A549 (cell line): Measurements from ENCODE around the gene LMF1. TPM values are rescaled to one million over a fixed set of nuclear protein-coding genes. Genes with fewer than 3 reads are reported as not detected.

Experiments used
- ATAC-seq, 2 experiments: fragments of 200-7000 bp in 1 of 2; fragments of >200 bp in 1 of 2; cut with Nextera tagmentation in 1 of 2; cut with Tn5 transposase in 1 of 2; 3 replicates each; pipeline versions ENCODE4 v1.8.0 to v1.9.1; 2018 to 2020; ENCODE audit warnings: mild to moderate bottlenecking in 1 of 2, moderate library complexity in 1 of 2
- CTCF ChIA-PET: fragments of 300-600 bp; sonication (Branson Sonifier 250); formaldehyde crosslinking; extraction: SDS; loops from one replicate; lab custom pipeline; 2021; ENCODE audit warnings: antibody characterized with exemption, inconsistent platforms; lab: Yijun Ruan, JAX
- POLR2A ChIA-PET: fragments of 350-600 bp; formaldehyde crosslinking; extraction: SDS; loops from one replicate; lab custom pipeline; 2021; ENCODE audit warnings: antibody characterized with exemption, inconsistent platforms; lab: Yijun Ruan, JAX
- DNase-seq, 2 experiments: peaks; one replicate each; pipeline versions ENCODE4 v3.0.0 to v3.0.0-alpha.2; 2011 to 2016; ENCODE audit warnings: low read depth in 1 of 2, low spot score in 1 of 2
- FAIRE-seq: peaks from 2 replicates; lab custom pipeline; 2011; peaks lifted over from hg19 to GRCh38; lab: Jason Lieb, UNC
- H3K27ac ChIP-seq, 2 experiments: fragments of >200 bp; sonication (Bioruptor Twin); formaldehyde crosslinking; 3 replicates each; pipeline ENCODE4 v1.5.1; 2016 to 2017
- H3K4me1 ChIP-seq: fragments of >200 bp; sonication (Bioruptor Twin); formaldehyde crosslinking; 3 replicates; pipeline ENCODE4 v1.6.1; 2016
- H3K4me2 ChIP-seq: fragments of >200 bp; sonication (Bioruptor Twin); formaldehyde crosslinking; 3 replicates; pipeline ENCODE4 v1.6.1; 2016
- H3K4me3 ChIP-seq: fragments of >200 bp; sonication (Bioruptor Twin); formaldehyde crosslinking; 3 replicates; pipeline ENCODE4 v1.5.1; 2016
- H3K9me3 ChIP-seq: fragments of >200 bp; sonication (Bioruptor Twin); formaldehyde crosslinking; 3 replicates; pipeline ENCODE4 v1.6.1; 2016
- CBX2 ChIP-seq: fragments of 200-600 bp; sonication (generic); IDR thresholded peaks from 2 replicates; pipeline ENCODE4 v1.6.1; 2016; ENCODE audit warnings: low read depth, mild to moderate bottlenecking, borderline replicate concordance
- CBX8 ChIP-seq: fragments of 200-600 bp; sonication (generic); IDR thresholded peaks from 2 replicates; pipeline ENCODE4 v1.6.1; 2016
- CEBPB ChIP-seq, 2 experiments: fragments of >200 bp in 1 of 2; sonication (Bioruptor Twin) in 1 of 2; formaldehyde crosslinking in 1 of 2; IDR thresholded peaks; 2 replicates each; pipeline ENCODE4 v1.6.1; 2012 to 2016
- CHD4 ChIP-seq: fragments of 200-600 bp; sonication (generic); IDR thresholded peaks from 2 replicates; pipeline ENCODE4 v1.6.1; 2016; ENCODE audit warnings: antibody characterized with exemption, mild to moderate bottlenecking, borderline replicate concordance
- EP300 ChIP-seq, 2 experiments: fragments of >200 bp; sonication (Bioruptor Twin); formaldehyde crosslinking; IDR thresholded peaks; 2 replicates in 1 of 2; 3 replicates in 1 of 2; pipeline ENCODE4 v1.6.1; 2016 to 2017
- FOSB ChIP-seq: fragments of 250-450 bp; sonication (Bioruptor Pico); IDR thresholded peaks from 2 replicates; pipeline ENCODE4 v1.5.0; 2020; ENCODE audit warnings: mild to moderate bottlenecking, moderate library complexity
- FOSL2 ChIP-seq, 2 experiments: fragments of 450-650 bp in 1 of 2; fragments of >200 bp in 1 of 2; sonication (Bioruptor Twin) in 1 of 2; formaldehyde crosslinking; IDR thresholded peaks; 2 replicates each; pipeline versions ENCODE4 v1.5.0 to v1.6.1; 2016 to 2020; ENCODE audit warnings: mild to moderate bottlenecking in 1 of 2, moderate library complexity in 1 of 2
- HEYL ChIP-seq: fragments of 250-450 bp; sonication (Bioruptor Pico); IDR thresholded peaks from 2 replicates; pipeline ENCODE4 v1.8.0; 2021; ENCODE audit warnings: mild to moderate bottlenecking, moderate library complexity
- JUN ChIP-seq, 2 experiments: fragments of >200 bp; sonication (Bioruptor Twin); formaldehyde crosslinking; IDR thresholded peaks; 2 replicates in 1 of 2; 3 replicates in 1 of 2; pipeline ENCODE4 v1.6.1; 2016 to 2017
- JUNB ChIP-seq: fragments of >200 bp; sonication (Bioruptor Twin); formaldehyde crosslinking; IDR thresholded peaks from 2 replicates; pipeline ENCODE4 v1.6.1; 2016
- KDM1A ChIP-seq: fragments of 200-600 bp; sonication (generic); IDR thresholded peaks from 2 replicates; pipeline ENCODE4 v1.6.1; 2016; ENCODE audit warnings: low read depth, mild to moderate bottlenecking
- KDM5A ChIP-seq: fragments of 200-600 bp; sonication (generic); IDR thresholded peaks from 2 replicates; pipeline ENCODE4 v1.6.1; 2016; ENCODE audit warnings: antibody characterized with exemption, mild to moderate bottlenecking
- MAFK ChIP-seq: fragments of 450-650 bp; IDR thresholded peaks from 2 replicates; pipeline ENCODE4 v1.6.1; 2014; ENCODE audit not compliant: partially characterized antibody
- MAZ ChIP-seq: fragments of 150-350 bp; IDR thresholded peaks from 2 replicates; pipeline ENCODE4 v1.6.1; 2014; ENCODE audit warnings: antibody characterized with exemption, low read depth, low read length, borderline replicate concordance
- PHF8 ChIP-seq: fragments of 200-600 bp; sonication (generic); IDR thresholded peaks from 2 replicates; pipeline ENCODE4 v1.6.1; 2016; ENCODE audit warnings: low read depth, mild to moderate bottlenecking, antibody characterized with exemption, moderate library complexity, borderline replicate concordance
- POLR2A ChIP-seq: IDR thresholded peaks from 2 replicates; pipeline ENCODE4 v1.6.1; 2012; ENCODE audit warnings: mild to moderate bottlenecking, low read length
- RCOR1 ChIP-seq: fragments of 150-350 bp; IDR thresholded peaks from 2 replicates; pipeline ENCODE4 v1.6.1; 2014; ENCODE audit warnings: antibody characterized with exemption, low read length, low read depth
- ZC3H11A ChIP-seq: fragments of 450-650 bp; IDR thresholded peaks from 2 replicates; pipeline ENCODE4 v1.6.1; 2014; ENCODE audit warnings: antibody characterized with exemption, mild to moderate bottlenecking
- WGBS: methylation state at CpG from one replicate; pipeline ENCODE4 v1.1.6; 2017; ENCODE audit errors: missing lambda C conversion rate; 5-methylcytosine and 5-hydroxymethylcytosine counted together
- polyA plus RNA-seq, 4 experiments: library from polyadenylated mRNA; depleted of rRNA in 3 of 4; stranded (reverse); fragments of >200 nt; fragmentation: RNase III in 1 of 4; extraction: RNeasy Plus Mini Kit Qiagen cat#74134 plus additional on column Dnase treatment in 1 of 4; gene quantifications; 2 replicates in 3 of 4; 3 replicates in 1 of 4; pipeline ENCODE4 v1.2.3, GENCODE V29; 2011 to 2017
- TF ChIP-seq, protein P1 (sequence below): fragments of 250-450 bp; sonication (Bioruptor Pico); IDR thresholded peaks from 2 replicates; pipeline ENCODE4 v1.5.0; 2021; ENCODE audit warnings: mild to moderate bottlenecking, moderate library complexity, borderline replicate concordance
- TF ChIP-seq, protein P2 (sequence below): IDR thresholded peaks from 2 replicates; pipeline ENCODE4 v1.6.1; 2012
- TF ChIP-seq, protein P3 (sequence below): fragments of >200 bp; sonication (Bioruptor Twin); formaldehyde crosslinking; IDR thresholded peaks from 3 replicates; pipeline ENCODE4 v1.5.1; 2016
- TF ChIP-seq, protein P4 (sequence below): fragments of 250-450 bp; sonication (Bioruptor Pico); IDR thresholded peaks from 2 replicates; pipeline ENCODE4 v1.5.0; 2020; ENCODE audit warnings: low read depth, mild to moderate bottlenecking, moderate library complexity

Gene LMF1
- polyA plus RNA-seq, 2 of the 4 experiments (the other 2 are of a cell fraction): 8.8 to 10.9 TPM

DNA sequence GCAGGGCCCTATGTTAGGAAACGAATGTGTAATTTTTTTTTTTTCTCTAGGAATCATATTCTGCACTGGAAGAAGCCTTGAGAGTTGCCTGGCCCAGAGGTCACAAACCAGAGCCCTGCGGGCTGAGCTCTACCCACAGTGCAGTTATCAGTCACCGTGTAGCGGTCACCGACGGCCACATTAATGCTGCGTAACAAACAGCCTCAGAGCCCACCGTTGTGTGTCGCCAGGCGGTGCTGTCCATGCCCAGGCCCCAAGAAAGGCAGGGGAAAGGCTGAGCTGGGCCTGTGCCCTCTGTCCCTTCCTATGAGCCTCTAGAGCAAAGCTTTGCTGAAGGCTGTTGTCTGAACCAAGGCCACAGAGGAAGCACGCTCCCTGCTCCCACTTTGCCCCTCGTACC is 4.5 kb upstream of the LMF1 start:
- H3K9me3 ChIP-seq: no peaks in the 10 kb centered on the region
- FAIRE-seq (no peak), DNase-seq (no peak), ATAC-seq (no peak)
- ChIA-PET CTCF (interaction anchor here (0.9 to 6.4 kb wide), 4 partner anchors 10 to 131 kb away, joined by 3 to 37 read pairs (median 4); no protein-coding TSS in a partner anchor), POLR2A (no interaction called here)
- H3K4me1 ChIP-seq: no peaks in the 10 kb centered on the region; the same call in 2 of the 3 replicates
- no peak overlapping the region for H3K4me2 ChIP-seq
- 83% methylated on average over 12 of the region's 12 CpGs for WGBS
- TF ChIP-seq HEYL (CRISPR knock-in tag) (no peak), PHF8 (no peak), KDM1A (no peak), EP300 (IDR thresholded peaks at IDR 0.05) (no peak), MAZ (no peak), KDM5A (no peak), JUN (IDR thresholded peaks at IDR 0.05) (no peak), FOSB (CRISPR knock-in tag) (no peak), FOSL2 (IDR thresholded peaks at IDR 0.05) (no peak), FOSL2 (CRISPR knock-in tag; IDR thresholded peaks at IDR 0.05) (no peak), POLR2A (no peak)
- TF ChIP-seq, protein P1, sequence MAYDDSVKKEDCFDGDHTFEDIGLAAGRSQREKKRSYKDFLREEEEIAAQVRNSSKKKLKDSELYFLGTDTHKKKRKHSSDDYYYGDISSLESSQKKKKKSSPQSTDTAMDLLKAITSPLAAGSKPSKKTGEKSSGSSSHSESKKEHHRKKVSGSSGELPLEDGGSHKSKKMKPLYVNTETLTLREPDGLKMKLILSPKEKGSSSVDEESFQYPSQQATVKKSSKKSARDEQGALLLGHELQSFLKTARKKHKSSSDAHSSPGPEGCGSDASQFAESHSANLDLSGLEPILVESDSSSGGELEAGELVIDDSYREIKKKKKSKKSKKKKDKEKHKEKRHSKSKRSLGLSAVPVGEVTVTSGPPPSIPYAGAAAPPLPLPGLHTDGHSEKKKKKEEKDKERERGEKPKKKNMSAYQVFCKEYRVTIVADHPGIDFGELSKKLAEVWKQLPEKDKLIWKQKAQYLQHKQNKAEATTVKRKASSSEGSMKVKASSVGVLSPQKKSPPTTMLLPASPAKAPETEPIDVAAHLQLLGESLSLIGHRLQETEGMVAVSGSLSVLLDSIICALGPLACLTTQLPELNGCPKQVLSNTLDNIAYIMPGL (CRISPR knock-in tag): no peak
- TF ChIP-seq, protein P2, sequence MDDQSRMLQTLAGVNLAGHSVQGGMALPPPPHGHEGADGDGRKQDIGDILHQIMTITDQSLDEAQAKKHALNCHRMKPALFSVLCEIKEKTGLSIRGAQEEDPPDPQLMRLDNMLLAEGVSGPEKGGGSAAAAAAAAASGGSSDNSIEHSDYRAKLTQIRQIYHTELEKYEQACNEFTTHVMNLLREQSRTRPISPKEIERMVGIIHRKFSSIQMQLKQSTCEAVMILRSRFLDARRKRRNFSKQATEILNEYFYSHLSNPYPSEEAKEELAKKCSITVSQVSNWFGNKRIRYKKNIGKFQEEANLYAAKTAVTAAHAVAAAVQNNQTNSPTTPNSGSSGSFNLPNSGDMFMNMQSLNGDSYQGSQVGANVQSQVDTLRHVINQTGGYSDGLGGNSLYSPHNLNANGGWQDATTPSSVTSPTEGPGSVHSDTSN: no peak
- TF ChIP-seq, protein P3, sequence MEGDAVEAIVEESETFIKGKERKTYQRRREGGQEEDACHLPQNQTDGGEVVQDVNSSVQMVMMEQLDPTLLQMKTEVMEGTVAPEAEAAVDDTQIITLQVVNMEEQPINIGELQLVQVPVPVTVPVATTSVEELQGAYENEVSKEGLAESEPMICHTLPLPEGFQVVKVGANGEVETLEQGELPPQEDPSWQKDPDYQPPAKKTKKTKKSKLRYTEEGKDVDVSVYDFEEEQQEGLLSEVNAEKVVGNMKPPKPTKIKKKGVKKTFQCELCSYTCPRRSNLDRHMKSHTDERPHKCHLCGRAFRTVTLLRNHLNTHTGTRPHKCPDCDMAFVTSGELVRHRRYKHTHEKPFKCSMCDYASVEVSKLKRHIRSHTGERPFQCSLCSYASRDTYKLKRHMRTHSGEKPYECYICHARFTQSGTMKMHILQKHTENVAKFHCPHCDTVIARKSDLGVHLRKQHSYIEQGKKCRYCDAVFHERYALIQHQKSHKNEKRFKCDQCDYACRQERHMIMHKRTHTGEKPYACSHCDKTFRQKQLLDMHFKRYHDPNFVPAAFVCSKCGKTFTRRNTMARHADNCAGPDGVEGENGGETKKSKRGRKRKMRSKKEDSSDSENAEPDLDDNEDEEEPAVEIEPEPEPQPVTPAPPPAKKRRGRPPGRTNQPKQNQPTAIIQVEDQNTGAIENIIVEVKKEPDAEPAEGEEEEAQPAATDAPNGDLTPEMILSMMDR: no peak
- H3K27ac ChIP-seq: no peak overlapping the region
- H3K4me3 ChIP-seq: no peak overlapping the region

DNA sequence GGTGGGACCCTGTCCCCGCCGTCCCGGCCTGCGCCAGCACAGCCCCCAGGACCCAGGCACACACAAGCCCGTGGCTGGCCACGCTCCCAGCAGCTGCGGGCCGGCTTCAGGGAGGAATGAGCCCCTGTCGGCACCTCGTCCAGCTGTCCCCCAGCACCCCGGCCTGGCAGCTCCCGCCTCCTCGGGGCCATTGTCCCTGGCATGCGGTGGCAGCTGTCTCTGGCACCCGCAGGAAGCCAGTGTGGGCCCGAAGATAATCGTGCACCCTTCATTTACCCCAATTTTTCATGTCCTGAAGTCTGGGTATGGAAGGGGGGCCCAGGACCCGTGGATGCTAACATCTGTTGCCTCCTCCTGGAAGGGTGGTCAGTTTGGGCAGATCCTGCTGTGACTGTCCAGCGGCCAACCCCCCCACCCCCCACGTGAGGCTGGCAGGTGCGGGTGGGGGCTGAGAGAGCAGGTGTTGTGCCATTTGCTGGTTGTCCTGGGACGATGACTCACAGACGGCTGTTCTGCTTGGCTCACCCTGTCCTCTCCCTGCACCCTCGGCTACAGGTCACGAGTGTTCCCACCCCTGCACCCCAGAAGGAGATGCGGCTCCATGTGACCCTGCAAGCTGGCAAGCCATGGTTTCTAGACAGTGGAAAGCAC is 4.0 kb upstream of the LMF1 start:
- ChIA-PET CTCF (interaction anchor here (0.9 to 6.4 kb wide), 4 partner anchors 10 to 131 kb away, joined by 3 to 37 read pairs (median 4); no protein-coding TSS in a partner anchor), POLR2A (no interaction called here)
- no peak overlapping the region for H3K27ac ChIP-seq
- no peak for FAIRE-seq
- H3K4me3 ChIP-seq: no peak overlapping the region
- no peak for TF ChIP-seq RCOR1
- TF ChIP-seq, protein P2: no peak
- no peak for TF ChIP-seq ZC3H11A
- no peak for TF ChIP-seq JUNB
- no peak for TF ChIP-seq EP300 (IDR thresholded peaks at IDR 0.05)
- TF ChIP-seq, protein P4, sequence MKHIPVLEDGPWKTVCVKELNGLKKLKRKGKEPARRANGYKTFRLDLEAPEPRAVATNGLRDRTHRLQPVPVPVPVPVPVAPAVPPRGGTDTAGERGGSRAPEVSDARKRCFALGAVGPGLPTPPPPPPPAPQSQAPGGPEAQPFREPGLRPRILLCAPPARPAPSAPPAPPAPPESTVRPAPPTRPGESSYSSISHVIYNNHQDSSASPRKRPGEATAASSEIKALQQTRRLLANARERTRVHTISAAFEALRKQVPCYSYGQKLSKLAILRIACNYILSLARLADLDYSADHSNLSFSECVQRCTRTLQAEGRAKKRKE (CRISPR knock-in tag): no peak
- TF ChIP-seq CEBPB (IDR thresholded peaks at IDR 0.05): no peak
- no peak for TF ChIP-seq CBX8
- no peak for TF ChIP-seq CBX2
- TF ChIP-seq CHD4: no peak
- TF ChIP-seq MAFK: no peak
- no peaks in the 10 kb centered on the region for H3K9me3 ChIP-seq
- 63% methylated on average over 18 of the region's 26 CpGs for WGBS
- DNase-seq: no peak
- no peak overlapping the region for H3K4me2 ChIP-seq
- 0 out of 3 replicates have a peak, but pooled peaks cover 3% of the 10 kb centered on the region for H3K4me1 ChIP-seq
- ATAC-seq: no peak
